ENCODE data around the gene UFSP2.

Gene UFSP2

DNA sequence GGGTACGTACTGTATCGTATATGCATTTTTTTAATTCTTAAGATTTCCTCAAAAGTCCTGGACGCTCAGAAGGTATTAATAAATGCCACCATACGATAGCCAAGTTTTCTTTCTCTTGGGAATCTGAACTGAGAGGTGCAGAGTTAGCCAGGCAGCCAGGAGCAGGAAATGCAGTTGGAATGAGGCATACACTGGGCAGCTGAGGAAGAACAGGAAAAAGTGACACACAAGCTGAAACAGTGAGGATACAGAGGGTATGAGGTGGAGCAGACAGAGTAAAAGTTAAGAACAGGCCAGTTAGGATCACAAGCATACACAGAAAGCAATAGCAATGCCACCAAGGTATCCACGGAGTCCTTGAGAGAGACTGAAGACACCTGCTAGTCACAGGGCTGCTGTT, 13.4 kb downstream of the UFSP2 start:
- TF ChIP-seq, protein P1, sequence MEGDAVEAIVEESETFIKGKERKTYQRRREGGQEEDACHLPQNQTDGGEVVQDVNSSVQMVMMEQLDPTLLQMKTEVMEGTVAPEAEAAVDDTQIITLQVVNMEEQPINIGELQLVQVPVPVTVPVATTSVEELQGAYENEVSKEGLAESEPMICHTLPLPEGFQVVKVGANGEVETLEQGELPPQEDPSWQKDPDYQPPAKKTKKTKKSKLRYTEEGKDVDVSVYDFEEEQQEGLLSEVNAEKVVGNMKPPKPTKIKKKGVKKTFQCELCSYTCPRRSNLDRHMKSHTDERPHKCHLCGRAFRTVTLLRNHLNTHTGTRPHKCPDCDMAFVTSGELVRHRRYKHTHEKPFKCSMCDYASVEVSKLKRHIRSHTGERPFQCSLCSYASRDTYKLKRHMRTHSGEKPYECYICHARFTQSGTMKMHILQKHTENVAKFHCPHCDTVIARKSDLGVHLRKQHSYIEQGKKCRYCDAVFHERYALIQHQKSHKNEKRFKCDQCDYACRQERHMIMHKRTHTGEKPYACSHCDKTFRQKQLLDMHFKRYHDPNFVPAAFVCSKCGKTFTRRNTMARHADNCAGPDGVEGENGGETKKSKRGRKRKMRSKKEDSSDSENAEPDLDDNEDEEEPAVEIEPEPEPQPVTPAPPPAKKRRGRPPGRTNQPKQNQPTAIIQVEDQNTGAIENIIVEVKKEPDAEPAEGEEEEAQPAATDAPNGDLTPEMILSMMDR (IDR thresholded peaks at IDR 0.05; ENCODE audit: low read depth, low read length) = no peak

DNA sequence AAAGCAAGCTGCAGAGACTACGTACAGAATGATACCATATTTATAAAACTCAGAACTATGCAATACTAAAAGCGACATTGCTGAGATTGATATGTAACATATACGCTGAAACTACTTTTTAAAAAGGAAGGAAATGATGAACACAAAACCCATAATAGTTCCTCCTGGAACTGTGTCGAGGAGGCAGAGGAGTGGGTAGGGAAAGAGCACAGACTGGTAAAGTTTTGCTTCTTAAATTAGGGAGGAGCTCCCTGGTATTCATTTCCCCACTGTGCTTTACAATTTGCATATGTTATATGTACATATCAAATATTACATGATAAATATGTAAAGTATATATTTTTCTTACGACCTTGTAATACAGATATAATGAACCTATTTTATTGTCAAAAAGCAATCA, 13.9 kb downstream of the UFSP2 start:
- no peak for DNase-seq (ENCODE audit: low read depth in 2 of 2)
- H3K4me3 ChIP-seq (replicated peaks in 1 of 2; ENCODE audit: low read depth in 2 of 2, low read length in 2 of 2) = no peak overlapping the region

More for the DNA sequence above, 13.4 kb downstream of the UFSP2 start:
- no peak for DNase-seq (ENCODE audit: low read depth in 2 of 2)
- H3K4me3 ChIP-seq (replicated peaks in 1 of 2; ENCODE audit: low read depth in 2 of 2, low read length in 2 of 2) = no peak overlapping the region

DNA sequence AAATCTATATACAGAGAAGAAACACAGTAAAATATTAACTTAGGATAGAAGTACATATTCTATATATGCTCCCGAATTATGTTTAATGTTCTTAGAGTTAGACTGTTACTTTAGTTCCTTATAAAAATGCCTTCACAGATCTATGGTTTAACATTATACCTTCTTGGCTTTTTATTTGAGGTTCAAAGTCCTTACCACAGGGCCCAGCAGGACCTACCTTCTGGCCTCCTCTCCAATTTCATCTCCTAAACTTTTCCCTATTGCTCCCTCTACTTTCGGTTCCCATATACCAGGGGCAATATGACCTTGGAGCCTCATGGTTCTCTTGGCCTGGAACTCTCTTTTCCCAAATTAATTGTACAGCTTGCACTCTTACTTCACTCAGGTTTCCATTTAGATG, 17.3 kb downstream of the UFSP2 start:
- no peak overlapping the region for H3K4me3 ChIP-seq (replicated peaks in 1 of 2; ENCODE audit: low read depth in 2 of 2, low read length in 2 of 2)
- TF ChIP-seq, protein P1 (IDR thresholded peaks at IDR 0.05; ENCODE audit: low read depth, low read length) = no peak
- no peak for DNase-seq (ENCODE audit: low read depth in 2 of 2)

More for the DNA sequence above, 13.9 kb downstream of the UFSP2 start:
- TF ChIP-seq, protein P1 (IDR thresholded peaks at IDR 0.05; ENCODE audit: low read depth, low read length) = no peak

DNA sequence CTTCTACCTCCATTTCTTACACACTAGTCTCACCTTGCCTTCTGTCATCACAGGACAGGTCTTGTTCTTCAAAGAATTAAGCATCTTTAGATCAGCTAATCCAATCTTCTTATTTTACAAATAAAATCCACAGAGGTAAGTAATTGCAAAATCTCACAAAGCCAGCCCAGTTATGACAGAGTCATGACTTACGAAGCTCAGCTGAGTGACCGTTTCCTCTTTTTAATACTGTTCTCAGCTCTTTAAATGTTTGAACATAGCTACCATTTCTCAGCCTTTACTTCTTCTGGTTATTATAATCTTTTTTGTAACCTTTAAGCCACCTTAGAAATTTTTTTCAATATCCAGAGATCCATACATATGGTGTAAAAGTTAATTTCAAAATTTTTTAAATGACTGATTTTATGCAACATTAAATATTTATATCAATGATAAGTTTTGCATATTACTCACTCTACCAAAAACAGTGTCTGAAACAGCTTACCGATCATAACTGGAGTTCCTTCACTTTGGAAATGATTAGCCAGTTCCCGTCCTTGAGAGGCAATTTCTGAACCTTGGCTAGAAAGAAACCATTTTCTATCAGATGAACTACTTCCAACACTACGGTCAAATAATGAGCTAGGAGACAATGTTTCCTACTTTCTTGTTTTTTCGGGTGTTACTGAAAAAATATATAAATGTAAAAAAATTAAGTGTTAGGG, 20.3 kb downstream of the UFSP2 start:
- no peak for DNase-seq (ENCODE audit: low read depth in 2 of 2)
- TF ChIP-seq, protein P1 (IDR thresholded peaks at IDR 0.05; ENCODE audit: low read depth, low read length) = no peak
- H3K4me3 ChIP-seq (replicated peaks in 1 of 2; ENCODE audit: low read depth in 2 of 2, low read length in 2 of 2) = no peak overlapping the region

DNA sequence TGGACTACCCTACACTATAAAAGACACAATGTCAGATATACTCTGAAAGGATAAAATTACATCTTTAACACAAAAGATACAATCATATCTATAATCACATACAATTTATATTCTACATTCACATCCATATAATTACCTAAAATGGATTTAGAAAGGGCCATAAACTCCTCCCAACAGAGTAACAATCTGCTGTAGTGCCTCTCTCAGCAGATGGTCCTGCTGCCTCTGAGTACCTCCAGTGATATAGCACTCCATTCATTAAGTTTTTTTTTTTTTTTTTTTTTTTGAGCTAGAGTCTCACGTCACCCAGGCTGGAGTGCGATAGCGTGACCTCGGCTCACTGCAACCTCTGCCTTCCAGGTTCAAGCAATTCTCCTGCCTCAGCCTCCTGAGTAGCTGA, 21.7 kb downstream of the UFSP2 start:
- no peak overlapping the region for H3K4me3 ChIP-seq (replicated peaks in 1 of 2; ENCODE audit: low read depth in 2 of 2, low read length in 2 of 2)
- DNase-seq (ENCODE audit: low read depth in 2 of 2) = no peak
- TF ChIP-seq, protein P1 (IDR thresholded peaks at IDR 0.05; ENCODE audit: low read depth, low read length) = no peak

DNA sequence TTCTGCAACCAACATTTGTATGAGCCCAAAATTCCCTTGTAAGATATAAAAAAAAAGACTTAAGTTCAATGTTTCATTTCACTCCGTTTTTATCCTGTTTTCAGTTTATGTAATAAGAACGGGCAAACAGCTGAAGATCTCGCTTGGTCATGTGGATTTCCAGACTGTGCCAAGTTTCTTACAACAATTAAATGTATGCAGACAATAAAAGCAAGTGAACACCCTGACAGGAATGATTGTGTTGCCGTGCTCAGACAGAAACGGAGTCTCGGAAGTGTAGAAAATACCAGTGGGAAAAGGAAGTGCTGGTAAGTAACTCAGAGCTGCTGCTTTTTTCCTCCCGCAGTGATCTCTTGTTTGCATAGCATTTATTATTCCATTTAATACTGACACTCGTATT, 26.3 kb downstream of the UFSP2 start:
- TF ChIP-seq, protein P1 (IDR thresholded peaks at IDR 0.05; ENCODE audit: low read depth, low read length) = no peak
- no peak overlapping the region for H3K4me3 ChIP-seq (replicated peaks in 1 of 2; ENCODE audit: low read depth in 2 of 2, low read length in 2 of 2)
- DNase-seq (ENCODE audit: low read depth in 2 of 2) = no peak

DNA sequence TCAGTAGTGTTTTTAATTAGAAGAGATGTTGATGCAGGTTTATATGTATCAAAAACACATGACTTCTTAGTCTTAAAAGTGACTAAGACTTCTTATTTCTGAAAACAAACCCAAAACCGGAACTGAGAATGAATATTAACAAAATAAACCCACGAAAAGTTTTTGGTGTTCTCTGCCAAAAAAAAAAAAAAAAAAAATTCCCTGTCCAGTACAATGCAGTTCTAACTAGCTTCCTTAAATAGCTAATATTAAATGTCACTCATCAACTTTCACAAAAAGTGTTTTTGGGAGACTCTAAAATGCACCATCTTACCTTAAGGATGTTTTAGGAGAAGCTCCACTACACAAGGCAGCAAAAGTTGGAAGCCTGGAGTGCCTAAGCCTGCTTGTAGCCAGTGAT, 27.1 kb downstream of the UFSP2 start:
- TF ChIP-seq, protein P1 (IDR thresholded peaks at IDR 0.05; ENCODE audit: low read depth, low read length) = no peak
- peak in 1 of 2 donors; percentile 28 for DNase-seq (ENCODE audit: low read depth in 2 of 2)
- H3K4me3 ChIP-seq (replicated peaks in 1 of 2; ENCODE audit: low read depth in 2 of 2, low read length in 2 of 2) = no peak overlapping the region

Measured in cardiac fibroblast (primary cell).